Measurements from ENCODE around the gene POLR1A.

- no peak for TF ChIP-seq CTCF (IDR thresholded peaks at IDR 0.05; ENCODE audit: low read depth, low read length)
- TF ChIP-seq EZH2phosphoT487 (IDR thresholded peaks at IDR 0.05; ENCODE audit: low read depth): no peak
Measured at GRCh38 chr2:86021396-86022378, 84.0 kb downstream of the POLR1A start.
